Measurements from ENCODE around the gene TMEM238. TPM values are rescaled to one million over a fixed set of nuclear protein-coding genes. Genes with fewer than 3 reads are reported as not detected.

TMEM238 gene
- total and polyA plus RNA-seq, 12 donors = 0.13 to 9.3 (median 2.9) TPM; not detected in 2

DNA sequence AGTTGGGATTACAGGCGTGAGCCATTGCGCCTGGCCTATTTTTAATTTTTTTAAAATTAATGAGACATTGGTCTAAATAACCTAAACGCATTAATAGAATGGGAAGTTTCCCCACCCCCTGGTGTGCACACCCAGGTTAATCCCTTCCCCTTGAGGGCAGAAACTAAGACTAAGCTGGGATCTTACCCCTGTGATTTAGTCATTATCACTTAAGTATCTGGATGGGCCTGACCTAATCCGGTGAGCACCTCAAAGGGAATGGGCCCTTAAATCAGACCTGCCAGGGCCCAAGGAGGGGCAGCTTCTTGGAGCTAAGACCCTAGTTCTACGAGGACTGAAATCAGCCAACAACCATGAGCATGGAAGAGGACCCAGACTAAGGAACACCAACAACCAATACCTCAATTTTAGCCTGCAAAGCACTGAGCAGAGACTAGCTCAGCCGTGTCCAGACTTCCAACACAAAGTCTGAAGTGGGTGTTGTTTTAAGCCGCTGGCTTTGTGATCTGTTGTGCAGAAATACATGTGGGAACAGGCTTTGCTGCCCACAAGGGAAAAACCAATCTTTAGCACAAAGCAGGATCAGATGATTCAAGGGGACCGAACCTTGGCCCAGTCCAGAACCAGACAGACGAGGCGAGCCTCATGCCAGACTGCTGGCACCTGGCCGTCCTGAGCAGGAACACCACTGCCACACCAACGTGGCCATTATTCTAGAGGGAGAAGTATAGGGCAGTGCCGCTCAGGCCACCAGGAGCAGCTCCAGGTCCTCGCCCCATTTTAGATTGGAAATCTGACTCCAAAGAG, 16.4 kb upstream of the TMEM238 start:
- Histone ChIP-seq H3K4me1 (replicated peaks in 1 of 2) (peaks cover 0 to 1% of the 10 kb centered on the region in 2 donors), H3K27ac (no peak overlapping the region), H3K4me3 (no peak overlapping the region), H3K9me3 (replicated peaks in 1 of 3) (no peaks in the 10 kb centered on the region), H3K36me3 (replicated peaks in 1 of 2) (peaks cover 0 to 36% of the 10 kb centered on the region in 2 donors), H3K27me3 (no peaks in the 10 kb centered on the region)
- no peak for DNase-seq
- TF ChIP-seq, protein P1, sequence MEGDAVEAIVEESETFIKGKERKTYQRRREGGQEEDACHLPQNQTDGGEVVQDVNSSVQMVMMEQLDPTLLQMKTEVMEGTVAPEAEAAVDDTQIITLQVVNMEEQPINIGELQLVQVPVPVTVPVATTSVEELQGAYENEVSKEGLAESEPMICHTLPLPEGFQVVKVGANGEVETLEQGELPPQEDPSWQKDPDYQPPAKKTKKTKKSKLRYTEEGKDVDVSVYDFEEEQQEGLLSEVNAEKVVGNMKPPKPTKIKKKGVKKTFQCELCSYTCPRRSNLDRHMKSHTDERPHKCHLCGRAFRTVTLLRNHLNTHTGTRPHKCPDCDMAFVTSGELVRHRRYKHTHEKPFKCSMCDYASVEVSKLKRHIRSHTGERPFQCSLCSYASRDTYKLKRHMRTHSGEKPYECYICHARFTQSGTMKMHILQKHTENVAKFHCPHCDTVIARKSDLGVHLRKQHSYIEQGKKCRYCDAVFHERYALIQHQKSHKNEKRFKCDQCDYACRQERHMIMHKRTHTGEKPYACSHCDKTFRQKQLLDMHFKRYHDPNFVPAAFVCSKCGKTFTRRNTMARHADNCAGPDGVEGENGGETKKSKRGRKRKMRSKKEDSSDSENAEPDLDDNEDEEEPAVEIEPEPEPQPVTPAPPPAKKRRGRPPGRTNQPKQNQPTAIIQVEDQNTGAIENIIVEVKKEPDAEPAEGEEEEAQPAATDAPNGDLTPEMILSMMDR (IDR thresholded peaks at IDR 0.05) = no peak
- TF ChIP-seq POLR2A (IDR thresholded peaks at IDR 0.05) = no peak
- 89 to 91% (median 91%) methylated on average over 7 to 14 of the region's 14 CpGs for WGBS, 4 donors
- intact Hi-C loops (cut with DNase I) = no loop called here

DNA sequence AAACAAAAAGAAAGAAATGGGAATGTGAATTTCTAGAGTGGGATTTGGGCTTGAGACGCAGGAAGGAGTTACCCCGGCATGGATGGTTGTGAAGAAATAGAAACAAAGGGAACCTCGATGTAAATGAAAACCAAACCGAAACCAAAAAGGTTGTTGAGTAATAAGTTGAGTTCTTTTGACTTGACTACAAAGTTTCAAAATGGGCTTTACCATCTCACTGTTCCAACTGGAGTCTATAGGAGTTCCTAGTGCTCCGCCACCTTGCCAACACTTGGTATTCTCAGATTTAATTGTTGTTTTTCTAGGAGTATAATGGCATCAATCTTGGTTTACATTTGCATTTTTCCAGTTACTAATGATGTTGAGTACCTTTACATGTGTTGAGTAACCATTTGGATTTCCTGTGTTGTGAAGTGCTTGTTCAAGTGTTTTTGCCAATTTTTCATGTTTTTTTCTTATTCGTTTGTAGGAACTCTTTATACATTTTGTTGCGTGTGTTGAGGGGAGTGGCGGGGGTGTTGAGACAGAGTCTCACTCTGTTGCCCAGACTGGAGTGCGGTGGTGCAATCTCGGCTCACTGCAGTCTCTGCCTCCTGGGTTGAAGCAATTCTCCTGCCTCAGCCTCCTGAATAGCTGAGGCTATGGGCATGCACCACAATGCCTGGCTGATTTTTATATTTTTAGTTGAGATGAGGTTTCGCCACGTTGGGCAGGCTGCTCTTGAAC, 14.3 kb upstream of the TMEM238 start:
- Histone ChIP-seq H3K4me3 (no peak overlapping the region), H3K36me3 (replicated peaks in 1 of 2) (peaks cover 0 to 29% of the 10 kb centered on the region in 2 donors), H3K9me3 (replicated peaks in 1 of 3) (no peaks in the 10 kb centered on the region), H3K27me3 (no peaks in the 10 kb centered on the region), H3K4me1 (replicated peaks in 1 of 2) (no peaks in the 10 kb centered on the region), H3K27ac (no peak overlapping the region)
- 74 to 87% (median 82%) methylated on average over 12 of the region's 12 CpGs for WGBS, 4 donors
- DNase-seq = no peak
- TF ChIP-seq POLR2A (IDR thresholded peaks at IDR 0.05) = no peak
- TF ChIP-seq, protein P1 (IDR thresholded peaks at IDR 0.05) = no peak
- intact Hi-C loops (cut with DNase I) = no loop called here

DNA sequence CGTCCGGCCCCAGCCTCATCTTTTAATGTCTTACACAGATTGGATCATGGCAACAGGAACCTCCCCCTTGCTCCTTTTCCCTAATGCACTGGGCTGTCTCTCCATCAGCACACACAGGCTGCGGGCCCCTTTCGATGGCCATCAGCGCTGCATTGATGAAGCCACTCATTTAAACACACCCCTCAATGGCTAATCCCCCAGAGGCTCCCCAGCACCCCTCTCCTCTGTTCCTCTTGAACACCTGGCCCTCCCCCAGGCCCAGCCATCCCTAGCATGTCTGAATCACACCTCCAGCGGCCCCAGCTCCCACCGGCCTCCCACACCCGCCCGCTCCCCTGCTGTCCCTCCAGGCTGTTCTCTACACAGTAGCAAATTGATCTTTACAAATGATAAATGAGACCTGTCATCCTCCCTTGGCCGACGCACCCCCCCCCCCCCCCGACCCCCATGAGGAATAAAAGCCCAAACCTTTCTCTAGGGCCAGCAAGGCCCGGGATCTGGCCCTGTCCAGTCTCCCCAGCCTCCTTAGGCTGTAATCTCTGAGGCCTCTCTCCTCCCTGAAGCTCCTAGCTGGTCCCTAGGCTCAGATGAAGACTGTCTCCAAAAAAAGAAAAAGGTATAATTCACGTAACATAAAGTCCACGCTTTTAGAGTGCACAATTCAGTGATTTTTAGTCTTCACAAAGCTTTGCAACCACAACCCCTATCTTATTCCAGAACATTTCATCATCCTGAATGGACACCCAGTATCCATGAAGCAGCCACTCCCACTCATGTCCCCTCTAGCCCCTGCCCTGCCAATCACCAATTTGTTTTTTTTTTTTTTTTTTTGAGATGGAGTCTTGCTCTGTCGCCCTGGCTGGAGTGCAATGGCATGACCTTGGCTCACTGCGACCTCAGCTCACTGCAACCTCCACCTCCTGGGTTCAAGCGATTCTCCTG, 9.0 kb upstream of the TMEM238 start:
- WGBS, 4 donors = 61 to 67% (median 64%) methylated on average over 18 of the region's 18 CpGs
- DNase-seq = no peak
- H3K27me3 ChIP-seq = no peaks in the 10 kb centered on the region
- no peak overlapping the region for H3K4me3 ChIP-seq
- no peaks in the 10 kb centered on the region for H3K9me3 ChIP-seq (replicated peaks in 1 of 3)
- H3K4me1 ChIP-seq (replicated peaks in 1 of 2) = peaks cover under 1 to 16% of the 10 kb centered on the region in 2 donors
- H3K27ac ChIP-seq = no peak overlapping the region
- TF ChIP-seq, protein P1 (IDR thresholded peaks at IDR 0.05) = no peak
- no peak for TF ChIP-seq POLR2A (IDR thresholded peaks at IDR 0.05)
- peaks cover 0 to 23% of the 10 kb centered on the region in 2 donors for H3K36me3 ChIP-seq (replicated peaks in 1 of 2)
- intact Hi-C loops (cut with DNase I) = no loop called here

Measured in adrenal gland (tissue), 12 donors.